Stomach (tissue), 9 donors: ENCODE results near the gene FAM3D. TPM values are rescaled to one million over a fixed set of nuclear protein-coding genes. Genes with fewer than 3 reads are reported as not detected.

Experiments used
- DNase-seq, 2 donors: peaks; one replicate each; pipeline versions ENCODE4 v3.0.0 to v3.0.0-alpha.2; 2013 to 2019
- H3K27ac ChIP-seq, 5 donors: fragments of 200-600 bp in 4 of 5; sonication (generic) in 4 of 5; one replicate each; pipeline ENCODE4 v1.5.1; 2013 to 2019; ENCODE audit warnings: mild to moderate bottlenecking in 1 of 5, moderate library complexity in 1 of 5
- H3K27me3 ChIP-seq, 3 donors: fragments of 200-600 bp; sonication (generic); one replicate each; pipeline ENCODE4 v1.5.1; 2017 to 2019; ENCODE audit warnings: mixed run types in 1 of 3
- H3K36me3 ChIP-seq, 4 donors: fragments of 200-600 bp; sonication (generic); 1 replicate in 3 of 4; 2 replicates in 1 of 4; pipeline ENCODE4 v1.5.1; 2016 to 2019
- H3K4me1 ChIP-seq, 4 donors: fragments of 200-600 bp; sonication (generic); one replicate each; pipeline ENCODE4 v1.5.1; 2016 to 2019
- H3K4me3 ChIP-seq, 4 donors: fragments of 200-600 bp; sonication (generic) in 3 of 4; one replicate each; pipeline ENCODE4 v1.5.1; 2016 to 2019; ENCODE audit warnings: mild to moderate bottlenecking in 1 of 4
- H3K9me3 ChIP-seq, 4 donors: fragments of 200-600 bp; sonication (generic); one replicate each; pipeline ENCODE4 v1.5.1; 2016 to 2019
- CTCF ChIP-seq, 7 experiments: fragments of 450-650 bp in 4 of 7; fragments of 200-600 bp in 3 of 7; sonication (generic) in 3 of 7; IDR thresholded peaks; one replicate each; pipeline ENCODE4 v1.5.1; 2016 to 2019; ENCODE audit warnings: antibody characterized with exemption in 7 of 7, control low read depth in 2 of 7, mild to moderate bottlenecking in 1 of 7
- EP300 ChIP-seq: sonication (generic); formaldehyde crosslinking; IDR thresholded peaks from one replicate; pipeline ENCODE4 v1.6.1; 2017; ENCODE audit warnings: antibody characterized with exemption
- POLR2A ChIP-seq, 4 donors: fragments of 450-650 bp; IDR thresholded peaks; one replicate each; pipeline ENCODE4 v1.6.1; 2016; ENCODE audit warnings: antibody characterized with exemption in 4 of 4, control low read depth in 2 of 4, mild to moderate bottlenecking in 1 of 4, moderate library complexity in 1 of 4
- POLR2AphosphoS5 ChIP-seq, 3 donors: sonication (generic); formaldehyde crosslinking; IDR thresholded peaks; one replicate each; pipeline ENCODE4 v1.6.1; 2016; ENCODE audit warnings: antibody characterized with exemption in 3 of 3
- WGBS, 5 donors: extraction: QIAGEN DNeasy Blood & Tissue Kit in 3 of 5; methylation state at CpG; one replicate each; pipeline versions ENCODE4 v1.1.5 to v1.1.7; 2013 to 2018; 5-methylcytosine and 5-hydroxymethylcytosine counted together
- intact Hi-C: fragments of 100-400 bp; cut with DNase I; formaldehyde crosslinking; loops from one replicate; pipeline ENCODE4 v1.15.1; 2023; ENCODE audit warnings: low total_unique reads
- polyA plus RNA-seq, 3 donors: library from polyadenylated mRNA; stranded (reverse); fragments of 200-250 nt; gene quantifications; one replicate each; pipeline ENCODE4 v1.2.3, GENCODE V29; 2013
- total RNA-seq, 5 donors: library from RNA; depleted of rRNA; stranded (reverse); fragments of >200 nt; gene quantifications; one replicate each; pipeline versions ENCODE4 v1.1.0 to v1.2.3, GENCODE V29; 2014 to 2016
- donor health status: healthy with polysubstance abuse.
- donor health status: Bipolar disorder and iron deficiency.
- donor health status: healthy.

Gene FAM3D
- total and polyA plus RNA-seq, 8 donors = 7.6 to 581 (median 39.1) TPM

- Histone ChIP-seq H3K9me3 (no peaks in the 10 kb centered on the region), H3K4me3 (no peak overlapping the region), H3K27ac (peak overlapping the region in 3 of 5 donors; percentile 68 to 74 (median 72)), H3K27me3 (no peaks in the 10 kb centered on the region), H3K36me3 (no peaks in the 10 kb centered on the region), H3K4me1 (peaks cover 16 to 53% (median 35%) of the 10 kb centered on the region in 4 donors)
- WGBS, 5 donors = 63 to 86% (median 74%) methylated on average over 6 to 24 of the region's 24 CpGs
- DNase-seq = no peak
- intact Hi-C loops = loop anchor here (5.0 kb wide), 1 partner anchor 55 kb away; no protein-coding TSS in a partner anchor
- no peak for TF ChIP-seq POLR2A (IDR thresholded peaks at IDR 0.05)
- TF ChIP-seq POLR2AphosphoS5 (IDR thresholded peaks at IDR 0.05) = no peak
- TF ChIP-seq CTCF (IDR thresholded peaks at IDR 0.05) = no peak
- no peak for TF ChIP-seq EP300
Measured at GRCh38 chr3:58626841-58627569, 39.6 kb downstream of the FAM3D start.

- WGBS, 5 donors = 61 to 88% (median 74%) methylated on average over 9 of the region's 9 CpGs
Measured at GRCh38 chr3:58625196-58625824, 41.3 kb downstream of the FAM3D start.

GRCh38 chr3:58624550-58624949 is 42.0 kb downstream of the FAM3D start:
- intact Hi-C loops = no loop called here
- WGBS, 5 donors = 60 to 92% (median 76%) methylated on average over 2 to 3 of the region's 3 CpGs
- no peak overlapping the region for H3K27ac ChIP-seq
- no peaks in the 10 kb centered on the region for H3K9me3 ChIP-seq
- no peak for TF ChIP-seq CTCF (IDR thresholded peaks at IDR 0.05)
- TF ChIP-seq EP300 = no peak
- no peak for TF ChIP-seq POLR2A (IDR thresholded peaks at IDR 0.05)
- no peak for TF ChIP-seq POLR2AphosphoS5 (IDR thresholded peaks at IDR 0.05)
- no peak overlapping the region for H3K4me3 ChIP-seq
- peaks cover 16 to 47% (median 27%) of the 10 kb centered on the region in 4 donors for H3K4me1 ChIP-seq
- no peaks in the 10 kb centered on the region for H3K27me3 ChIP-seq
- no peak for DNase-seq
- H3K36me3 ChIP-seq = no peaks in the 10 kb centered on the region

More at GRCh38 chr3:58625196-58625824, 41.3 kb downstream of the FAM3D start:
- H3K9me3 ChIP-seq = no peaks in the 10 kb centered on the region
- no peak overlapping the region for H3K4me3 ChIP-seq
- H3K27ac ChIP-seq = no peak overlapping the region
- no peak for DNase-seq
- H3K4me1 ChIP-seq = peaks cover 16 to 55% (median 35%) of the 10 kb centered on the region in 4 donors
- TF ChIP-seq EP300 = no peak
- TF ChIP-seq CTCF (IDR thresholded peaks at IDR 0.05) = no peak
- TF ChIP-seq POLR2AphosphoS5 (IDR thresholded peaks at IDR 0.05) = no peak
- H3K27me3 ChIP-seq = no peaks in the 10 kb centered on the region
- intact Hi-C loops = loop anchor here (5.0 kb wide), 1 partner anchor 53 kb away; no protein-coding TSS in a partner anchor
- no peaks in the 10 kb centered on the region for H3K36me3 ChIP-seq

- no peaks in the 10 kb centered on the region for H3K36me3 ChIP-seq
- H3K27me3 ChIP-seq = no peaks in the 10 kb centered on the region
- TF ChIP-seq POLR2A (IDR thresholded peaks at IDR 0.05) (no peak), POLR2AphosphoS5 (IDR thresholded peaks at IDR 0.05) (no peak), EP300 (no peak), CTCF (IDR thresholded peaks at IDR 0.05) (no peak)
- H3K9me3 ChIP-seq = no peaks in the 10 kb centered on the region
- no peak for DNase-seq
- H3K27ac ChIP-seq = no peak overlapping the region
- 54 to 83% (median 79%) methylated on average over 2 to 5 of the region's 5 CpGs for WGBS, 5 donors
- H3K4me3 ChIP-seq = no peak overlapping the region
- intact Hi-C loops = no loop called here
- H3K4me1 ChIP-seq = peaks cover 16 to 41% (median 21%) of the 10 kb centered on the region in 4 donors
Measured at GRCh38 chr3:58623961-58624360, 42.6 kb downstream of the FAM3D start.
